Endothelial cell of umbilical vein (primary cell): Measurements from ENCODE around the gene PIKFYVE. TPM values are rescaled to one million over a fixed set of nuclear protein-coding genes. Genes with fewer than 3 reads are reported as not detected.

Source experiments
- BruUV-seq: library from RNA; stranded (reverse); fragments of 400-500 nt; replicated peaks from 2 replicates; lab custom pipeline; 2021; lab: Mats Ljungman, UMichigan
- CTCF ChIA-PET: fragments of 300-600, 350-600 bp; sonication (Branson Sonifier 250); formaldehyde crosslinking; loops from one replicate; lab custom pipeline; 2021; ENCODE audit warnings: antibody characterized with exemption, inconsistent platforms; lab: Charles Lee
- POLR2A ChIA-PET: fragments of 300-600, 350-600 bp; sonication (Branson Sonifier 250); formaldehyde crosslinking; loops from one replicate; lab custom pipeline; 2021; ENCODE audit warnings: antibody characterized with exemption, inconsistent platforms; lab: Charles Lee
- DNase-seq: peaks from one replicate; pipeline ENCODE4 v3.0.0-alpha.2; 2011; ENCODE audit warnings: low read depth, low spot score
- FAIRE-seq: peaks from 2 replicates; lab custom pipeline; 2011; peaks lifted over from hg19 to GRCh38; lab: Jason Lieb, UNC
- H2AFZ ChIP-seq: 2 replicates; pipeline ENCODE4 v1.6.0; 2012; ENCODE audit warnings: low read depth, low read length, control low read depth, inconsistent platforms
- H3K27ac ChIP-seq: 2 replicates; pipeline ENCODE4 v1.5.1; 2011; ENCODE audit warnings: low read depth, mild to moderate bottlenecking, control low read depth, low read length, moderate library complexity; ENCODE audit not compliant: insufficient read depth
- H3K27me3 ChIP-seq, 2 experiments: 2 replicates each; pipeline versions ENCODE4 v1.6.0 to v1.6.1; 2011; ENCODE audit warnings: low read length in 2 of 2, mixed read lengths in 1 of 2; ENCODE audit not compliant: control insufficient read depth in 2 of 2, insufficient read depth in 2 of 2
- H3K36me3 ChIP-seq, 2 experiments: 2 replicates in 1 of 2; 3 replicates in 1 of 2; pipeline ENCODE4 v1.5.1; 2011; ENCODE audit warnings: low read length in 2 of 2, mild to moderate bottlenecking in 1 of 2, moderate library complexity in 1 of 2; ENCODE audit not compliant: control insufficient read depth in 2 of 2, insufficient read depth in 2 of 2; ENCODE audit errors: extremely low read depth in 1 of 2
- H3K4me1 ChIP-seq: 3 replicates; pipeline ENCODE4 v1.5.1; 2011; ENCODE audit warnings: mild to moderate bottlenecking, low read length; ENCODE audit not compliant: control insufficient read depth, insufficient read depth; ENCODE audit errors: extremely low read depth
- H3K4me2 ChIP-seq: 2 replicates; pipeline ENCODE4 v1.6.1; 2011; ENCODE audit warnings: low read length, control low read depth, mixed read lengths; ENCODE audit not compliant: insufficient read depth
- H3K4me3 ChIP-seq, 3 experiments: fragments of 200-600 bp in 1 of 3; sonication (generic), shearing (Covaris generic) in 1 of 3; replicated peaks in 1 of 3; 2 replicates each; pipeline ENCODE4 v1.5.1; 2011 to 2016; ENCODE audit warnings: control low read depth in 3 of 3, low read length in 3 of 3, mild to moderate bottlenecking in 2 of 3, inconsistent platforms in 1 of 3, low read depth in 1 of 3, moderate library complexity in 1 of 3; ENCODE audit not compliant: insufficient read depth in 1 of 3
- H3K79me2 ChIP-seq: 2 replicates; pipeline ENCODE4 v1.6.0; 2012; ENCODE audit warnings: low read length, inconsistent platforms; ENCODE audit not compliant: control insufficient read depth, insufficient read depth
- H3K9ac ChIP-seq: replicated peaks from 2 replicates; pipeline ENCODE3; 2011; ENCODE audit warnings: low read length, control low read depth; ENCODE audit not compliant: insufficient read depth; ENCODE audit errors: extremely low read depth
- H3K9me1 ChIP-seq: replicated peaks from 3 replicates; pipeline ENCODE4 v1.6.0; 2011; ENCODE audit warnings: mild to moderate bottlenecking, low read length; ENCODE audit not compliant: control insufficient read depth, insufficient read depth; ENCODE audit errors: extremely low read depth
- H3K9me3 ChIP-seq: replicated peaks from 2 replicates; pipeline ENCODE4 v1.5.1; 2012; ENCODE audit warnings: low read length, inconsistent platforms; ENCODE audit not compliant: control insufficient read depth, insufficient read depth
- H4K20me1 ChIP-seq: replicated peaks from 2 replicates; pipeline ENCODE3; 2011; ENCODE audit warnings: mild to moderate bottlenecking, low read length; ENCODE audit not compliant: control insufficient read depth, insufficient read depth; ENCODE audit errors: extremely low read depth
- EZH2 ChIP-seq: IDR thresholded peaks from 2 replicates; pipeline ENCODE4 v1.6.1; 2012; ENCODE audit warnings: borderline replicate concordance, low read depth, mild to moderate bottlenecking, moderate library complexity, low read length, inconsistent platforms; ENCODE audit not compliant: severe bottlenecking
- FOS ChIP-seq: IDR thresholded peaks from 2 replicates; pipeline ENCODE4 v1.6.1; 2011; ENCODE audit warnings: mild to moderate bottlenecking, low read length, moderate library complexity, borderline replicate concordance; ENCODE audit not compliant: insufficient read depth
- GATA2 ChIP-seq: IDR thresholded peaks from 2 replicates; pipeline ENCODE4 v1.7.0; 2011; ENCODE audit warnings: low read depth, mild to moderate bottlenecking, moderate library complexity, mixed read lengths, low read length; ENCODE audit not compliant: insufficient read length, insufficient read depth
- JUN ChIP-seq: IDR thresholded peaks from 2 replicates; pipeline ENCODE4 v1.6.1; 2011; ENCODE audit warnings: borderline replicate concordance, low read depth; ENCODE audit not compliant: insufficient read length, insufficient read depth
- MYC ChIP-seq: IDR thresholded peaks from one replicate; pipeline ENCODE4 v1.6.1; 2011; ENCODE audit warnings: mild to moderate bottlenecking, low read depth, low read length
- POLR2A ChIP-seq: IDR thresholded peaks from 2 replicates; pipeline ENCODE4 v1.6.1; 2012; ENCODE audit warnings: low read depth, mild to moderate bottlenecking, control low read depth, low read length
- POLR2AphosphoS5 ChIP-seq: IDR thresholded peaks from 2 replicates; pipeline ENCODE4 v1.6.1; 2012; ENCODE audit warnings: low read depth, mild to moderate bottlenecking, control low read depth, low read length, moderate library complexity; ENCODE audit not compliant: insufficient read depth
- dilution Hi-C: fragments of 300-500 bp; cut with MboI; formaldehyde crosslinking; loops from one replicate; pipeline ENCODE4 v1.15.0; 2019; ENCODE audit warnings: low sequenced_read_pairs; ENCODE audit not compliant: extremely low pct_ligation_motif_present
- intact Hi-C: fragments of 100-400 bp; cut with micrococcal nuclease; formaldehyde crosslinking; loops from one replicate; pipeline ENCODE4 v1.10.0; 2022
- polyA plus RNA-seq, 4 experiments: library from polyadenylated mRNA; depleted of rRNA in 3 of 4; stranded (reverse) in 3 of 4; unstranded in 1 of 4; fragments of >200 nt; gene quantifications; 2 replicates each; pipeline versions ENCODE4 v1.2.1 to v1.2.3, GENCODE V29; 2011 to 2012; ENCODE audit warnings: missing spikeins in 1 of 4
- total RNA-seq: library from RNA; stranded (reverse); gene quantifications from 2 replicates; pipeline ENCODE4 v1.2.3, GENCODE V29; 2021
- TF ChIP-seq, protein P1 (sequence below): IDR thresholded peaks from 2 replicates; pipeline ENCODE4 v1.6.1; 2011; ENCODE audit not compliant: insufficient read depth, insufficient read length
- TF ChIP-seq, protein P2 (sequence below), 2 donors: IDR thresholded peaks; 1 replicate in 1 of 2; 2 replicates in 1 of 2; pipeline ENCODE4 v1.5.1; 2011; ENCODE audit warnings: low read length in 2 of 2, mild to moderate bottlenecking in 2 of 2, moderate library complexity in 2 of 2, control low read depth in 1 of 2, inconsistent platforms in 1 of 2, low read depth in 1 of 2; ENCODE audit not compliant: insufficient read depth in 1 of 2; ENCODE audit errors: extremely low read depth in 1 of 2

The PIKFYVE gene
- total and polyA plus RNA-seq, 2 donors (not counting 3 experiments of a cell fraction or from before 2014, with no cell fraction given) = 9.0 to 28.2 TPM

DNA sequence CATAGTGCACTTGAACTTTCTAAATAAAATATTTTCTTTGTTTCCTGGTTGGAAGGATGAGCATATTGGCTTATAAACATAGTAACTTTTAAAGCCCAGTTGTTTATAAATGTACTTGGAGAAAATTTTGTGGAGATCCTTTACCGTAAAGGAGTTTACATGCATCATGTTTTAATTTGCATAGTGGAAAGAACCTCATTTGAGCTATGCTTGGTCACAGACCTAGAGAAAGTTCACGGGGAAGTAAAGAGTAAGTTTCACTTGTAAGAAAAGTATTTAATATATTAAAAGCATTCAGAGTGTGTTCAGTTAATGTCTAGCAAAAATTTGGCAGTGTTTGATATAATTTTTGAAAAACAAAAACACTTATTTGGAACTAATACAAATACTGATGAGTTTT is 45.3 kb downstream of the PIKFYVE start:
- FAIRE-seq (no peak), DNase-seq (no peak)
- intact Hi-C loops (no loop called here), dilution Hi-C loops (no loop called here)
- no peak overlapping the region for H3K27ac ChIP-seq
- ChIA-PET CTCF (no interaction called here), POLR2A (no interaction called here)
- no peak overlapping the region for H3K4me2 ChIP-seq
- no TSS peak for BruUV-seq
- H3K4me1 ChIP-seq = no peaks in the 10 kb centered on the region
- H3K4me3 ChIP-seq = no peak overlapping the region
- peaks cover 5% of the 10 kb centered on the region in 2 experiments for H3K36me3 ChIP-seq
- no peaks in the 10 kb centered on the region for H4K20me1 ChIP-seq
- no peak overlapping the region for H3K9ac ChIP-seq
- TF ChIP-seq, protein P1, sequence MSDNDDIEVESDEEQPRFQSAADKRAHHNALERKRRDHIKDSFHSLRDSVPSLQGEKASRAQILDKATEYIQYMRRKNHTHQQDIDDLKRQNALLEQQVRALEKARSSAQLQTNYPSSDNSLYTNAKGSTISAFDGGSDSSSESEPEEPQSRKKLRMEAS = no peak
- TF ChIP-seq, protein P2, sequence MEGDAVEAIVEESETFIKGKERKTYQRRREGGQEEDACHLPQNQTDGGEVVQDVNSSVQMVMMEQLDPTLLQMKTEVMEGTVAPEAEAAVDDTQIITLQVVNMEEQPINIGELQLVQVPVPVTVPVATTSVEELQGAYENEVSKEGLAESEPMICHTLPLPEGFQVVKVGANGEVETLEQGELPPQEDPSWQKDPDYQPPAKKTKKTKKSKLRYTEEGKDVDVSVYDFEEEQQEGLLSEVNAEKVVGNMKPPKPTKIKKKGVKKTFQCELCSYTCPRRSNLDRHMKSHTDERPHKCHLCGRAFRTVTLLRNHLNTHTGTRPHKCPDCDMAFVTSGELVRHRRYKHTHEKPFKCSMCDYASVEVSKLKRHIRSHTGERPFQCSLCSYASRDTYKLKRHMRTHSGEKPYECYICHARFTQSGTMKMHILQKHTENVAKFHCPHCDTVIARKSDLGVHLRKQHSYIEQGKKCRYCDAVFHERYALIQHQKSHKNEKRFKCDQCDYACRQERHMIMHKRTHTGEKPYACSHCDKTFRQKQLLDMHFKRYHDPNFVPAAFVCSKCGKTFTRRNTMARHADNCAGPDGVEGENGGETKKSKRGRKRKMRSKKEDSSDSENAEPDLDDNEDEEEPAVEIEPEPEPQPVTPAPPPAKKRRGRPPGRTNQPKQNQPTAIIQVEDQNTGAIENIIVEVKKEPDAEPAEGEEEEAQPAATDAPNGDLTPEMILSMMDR (IDR thresholded peaks at IDR 0.05; ENCODE audit: extremely low read depth in 1 of 2, insufficient read depth in 1 of 2, low read depth in 1 of 2, low read length in 2 of 2) = no peak
- no peak for TF ChIP-seq GATA2
- no peak for TF ChIP-seq POLR2AphosphoS5
- TF ChIP-seq POLR2A = no peak
- TF ChIP-seq MYC = no peak
- TF ChIP-seq JUN = no peak
- TF ChIP-seq EZH2 = no peak
- no peak for TF ChIP-seq FOS
- H3K9me1 ChIP-seq = no peaks in the 10 kb centered on the region
- H3K79me2 ChIP-seq = no peaks in the 10 kb centered on the region
- H3K27me3 ChIP-seq = no peaks in the 10 kb centered on the region
- no peaks in the 10 kb centered on the region for H3K9me3 ChIP-seq
- no peak overlapping the region for H2AFZ ChIP-seq
